Astrocyte of the spinal cord (primary cell): ENCODE results near the gene CD160.

Source experiments
- DNase-seq: peaks from one replicate; pipeline ENCODE4 v3.0.0; 2011; ENCODE audit warnings: low read depth, low spot score
- H3K4me3 ChIP-seq: 2 replicates; pipeline ENCODE4 v1.5.1; 2011; ENCODE audit warnings: low read depth, mild to moderate bottlenecking, low read length, moderate library complexity
- in situ Hi-C: cut with HindIII; loops from 2 replicates; pipeline ENCODE4 v1.10.0; 2017; ENCODE audit warnings: low sequenced_read_pairs
- TF ChIP-seq, protein P1 (sequence below): IDR thresholded peaks from 2 replicates; pipeline ENCODE4 v1.5.1; 2012; ENCODE audit warnings: low read depth, mild to moderate bottlenecking, low read length, inconsistent platforms

Gene CD160

DNA sequence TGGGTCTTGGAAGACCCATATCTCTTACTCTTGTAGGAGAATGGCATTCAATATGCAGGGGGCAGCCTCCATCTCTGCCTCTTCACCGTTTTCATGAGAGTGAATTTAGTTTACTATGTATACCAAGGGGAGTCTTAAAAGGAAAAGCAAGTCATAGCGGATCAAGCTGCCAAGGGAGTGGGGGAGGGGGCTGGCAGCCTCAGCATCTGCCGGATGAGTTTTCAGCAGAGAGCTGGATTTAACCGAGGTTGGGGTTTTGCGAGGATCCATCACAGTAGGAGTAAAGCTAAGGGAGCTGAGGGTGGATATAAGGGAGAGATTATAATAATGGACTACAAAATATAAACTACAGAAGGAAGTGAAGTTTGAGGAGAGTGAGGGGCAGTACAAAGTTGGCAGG, 9.9 kb downstream of the CD160 start:
- DNase-seq, result no peak
- in situ Hi-C loops, result no loop called here
- TF ChIP-seq, protein P1, sequence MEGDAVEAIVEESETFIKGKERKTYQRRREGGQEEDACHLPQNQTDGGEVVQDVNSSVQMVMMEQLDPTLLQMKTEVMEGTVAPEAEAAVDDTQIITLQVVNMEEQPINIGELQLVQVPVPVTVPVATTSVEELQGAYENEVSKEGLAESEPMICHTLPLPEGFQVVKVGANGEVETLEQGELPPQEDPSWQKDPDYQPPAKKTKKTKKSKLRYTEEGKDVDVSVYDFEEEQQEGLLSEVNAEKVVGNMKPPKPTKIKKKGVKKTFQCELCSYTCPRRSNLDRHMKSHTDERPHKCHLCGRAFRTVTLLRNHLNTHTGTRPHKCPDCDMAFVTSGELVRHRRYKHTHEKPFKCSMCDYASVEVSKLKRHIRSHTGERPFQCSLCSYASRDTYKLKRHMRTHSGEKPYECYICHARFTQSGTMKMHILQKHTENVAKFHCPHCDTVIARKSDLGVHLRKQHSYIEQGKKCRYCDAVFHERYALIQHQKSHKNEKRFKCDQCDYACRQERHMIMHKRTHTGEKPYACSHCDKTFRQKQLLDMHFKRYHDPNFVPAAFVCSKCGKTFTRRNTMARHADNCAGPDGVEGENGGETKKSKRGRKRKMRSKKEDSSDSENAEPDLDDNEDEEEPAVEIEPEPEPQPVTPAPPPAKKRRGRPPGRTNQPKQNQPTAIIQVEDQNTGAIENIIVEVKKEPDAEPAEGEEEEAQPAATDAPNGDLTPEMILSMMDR, result no peak
- no peak overlapping the region for H3K4me3 ChIP-seq

DNA sequence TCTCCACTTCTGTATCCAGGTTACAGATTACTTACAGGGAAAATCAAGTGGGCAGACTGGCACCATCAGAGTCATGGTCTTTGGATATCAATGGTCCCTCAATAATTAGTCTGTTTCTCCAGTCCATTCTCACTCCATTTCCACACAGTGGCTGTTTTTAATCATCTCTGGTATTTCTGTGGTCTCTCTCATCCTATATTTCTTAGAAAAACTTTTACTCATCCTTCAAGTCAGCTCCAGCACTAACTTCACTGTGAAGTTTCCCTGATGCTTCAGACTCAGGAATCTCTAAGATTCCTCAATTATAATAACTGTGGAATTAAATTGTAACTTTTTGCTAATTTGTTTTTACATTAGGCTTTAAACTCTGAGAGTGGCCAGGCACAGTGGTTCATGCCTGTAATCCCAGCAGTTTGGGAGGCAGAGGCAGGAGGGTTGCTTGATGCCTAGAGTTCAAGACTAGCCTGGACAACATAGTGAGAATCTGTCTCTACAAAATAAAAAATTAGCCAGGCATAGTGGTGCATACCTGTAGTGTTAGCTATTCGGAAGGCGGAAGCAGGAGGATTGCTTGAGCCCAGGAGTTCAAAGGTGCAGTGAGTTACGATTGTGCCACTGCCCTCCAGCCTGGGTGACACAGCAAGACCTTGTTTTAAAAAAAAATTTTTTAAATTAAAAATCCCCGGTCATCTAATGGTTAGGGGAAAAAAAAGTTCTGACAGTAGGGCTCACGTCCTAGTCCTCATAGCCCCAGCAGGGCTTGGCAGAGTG, 10.6 kb downstream of the CD160 start:
- no peak for DNase-seq
- no peak overlapping the region for H3K4me3 ChIP-seq
- in situ Hi-C loops, result no loop called here
- TF ChIP-seq, protein P1, result no peak

GRCh38 chr1:145730467-145730866, 11.2 kb downstream of the CD160 start:
- in situ Hi-C loops, result no loop called here
- TF ChIP-seq, protein P1, result no peak

DNA sequence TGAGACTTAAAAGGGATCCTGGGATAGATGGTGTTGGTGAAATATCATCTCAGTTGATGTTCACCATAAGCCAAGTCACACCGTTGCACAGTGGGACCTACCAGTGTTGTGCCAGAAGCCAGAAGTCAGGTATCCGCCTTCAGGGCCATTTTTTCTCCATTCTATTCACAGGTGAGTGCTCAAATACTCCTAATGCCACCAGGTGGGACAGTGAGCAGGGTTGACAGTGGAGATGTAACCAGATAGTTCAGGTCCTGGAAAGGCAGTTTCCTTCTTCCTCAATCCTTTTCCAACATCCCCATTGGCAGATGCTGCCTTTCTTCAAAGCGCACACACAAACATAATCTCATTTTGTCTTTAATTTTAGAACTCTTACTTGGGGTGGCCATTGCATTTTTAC, 11.6 kb downstream of the CD160 start:
- TF ChIP-seq, protein P1, result no peak
- no peak overlapping the region for H3K4me3 ChIP-seq
- in situ Hi-C loops, result no loop called here
- DNase-seq, result no peak

More at GRCh38 chr1:145730467-145730866, 11.2 kb downstream of the CD160 start:
- no peak overlapping the region for H3K4me3 ChIP-seq
- no peak for DNase-seq

GRCh38 chr1:145736191-145736590, 16.9 kb downstream of the CD160 start:
- no peak for DNase-seq
- no peak overlapping the region for H3K4me3 ChIP-seq
- in situ Hi-C loops, result no loop called here
- TF ChIP-seq, protein P1, result no peak

- in situ Hi-C loops, result no loop called here
- TF ChIP-seq, protein P1, result no peak
- peak; percentile 79 for DNase-seq
- no peak overlapping the region for H3K4me3 ChIP-seq
Measured at GRCh38 chr1:145740269-145740668, 21.0 kb downstream of the CD160 start.
